GM18498 (cell line): ENCODE data around the gene MNX1.
A peak's percentile ranks its signal among the peaks of the same experiment; 100 is the strongest.

Experiments used
- ATAC-seq: cut with Tn5 transposase; IDR thresholded peaks from one replicate; pipeline ENCODE4 v1.9.1; 2021; ENCODE audit warnings: mild to moderate bottlenecking, moderate library complexity; ENCODE audit not compliant: unreplicated experiment

Gene MNX1

GRCh38 chr7:157010588-157011332 lies at the start of gene MNX1:
Gene MNX1, minus strand, starts transcription at chr7:157010663. Its CDS starts 313 bp downstream, at chr7:157010350.
- peak; percentile 83 for ATAC-seq

- ATAC-seq = no peak
Observed at GRCh38 chr7:157059534-157059933, 49.1 kb upstream of the MNX1 start.

GRCh38 chr7:157058701-157059100 lies 48.2 kb upstream of the MNX1 start:
- no peak for ATAC-seq

DNA sequence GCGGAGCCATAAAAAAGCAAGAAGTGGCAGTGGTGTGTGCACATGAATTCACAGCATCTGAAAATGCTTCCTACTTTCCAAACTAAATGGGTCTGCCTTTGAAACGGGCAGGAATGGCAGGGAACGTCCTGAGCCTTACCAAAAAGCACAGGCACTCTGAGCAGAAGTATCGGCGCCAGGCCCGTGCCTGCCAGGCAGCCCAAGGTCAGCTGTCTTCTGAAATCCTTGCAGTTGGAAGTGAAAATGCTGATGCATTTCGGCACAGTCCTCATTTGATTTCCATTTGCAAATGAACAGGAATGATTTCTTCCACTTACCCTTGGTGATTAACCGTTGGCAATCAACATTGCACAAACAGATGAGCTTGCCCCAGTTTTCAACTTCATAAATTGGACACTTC lies 47.6 kb upstream of the MNX1 start:
- ATAC-seq = no peak

DNA sequence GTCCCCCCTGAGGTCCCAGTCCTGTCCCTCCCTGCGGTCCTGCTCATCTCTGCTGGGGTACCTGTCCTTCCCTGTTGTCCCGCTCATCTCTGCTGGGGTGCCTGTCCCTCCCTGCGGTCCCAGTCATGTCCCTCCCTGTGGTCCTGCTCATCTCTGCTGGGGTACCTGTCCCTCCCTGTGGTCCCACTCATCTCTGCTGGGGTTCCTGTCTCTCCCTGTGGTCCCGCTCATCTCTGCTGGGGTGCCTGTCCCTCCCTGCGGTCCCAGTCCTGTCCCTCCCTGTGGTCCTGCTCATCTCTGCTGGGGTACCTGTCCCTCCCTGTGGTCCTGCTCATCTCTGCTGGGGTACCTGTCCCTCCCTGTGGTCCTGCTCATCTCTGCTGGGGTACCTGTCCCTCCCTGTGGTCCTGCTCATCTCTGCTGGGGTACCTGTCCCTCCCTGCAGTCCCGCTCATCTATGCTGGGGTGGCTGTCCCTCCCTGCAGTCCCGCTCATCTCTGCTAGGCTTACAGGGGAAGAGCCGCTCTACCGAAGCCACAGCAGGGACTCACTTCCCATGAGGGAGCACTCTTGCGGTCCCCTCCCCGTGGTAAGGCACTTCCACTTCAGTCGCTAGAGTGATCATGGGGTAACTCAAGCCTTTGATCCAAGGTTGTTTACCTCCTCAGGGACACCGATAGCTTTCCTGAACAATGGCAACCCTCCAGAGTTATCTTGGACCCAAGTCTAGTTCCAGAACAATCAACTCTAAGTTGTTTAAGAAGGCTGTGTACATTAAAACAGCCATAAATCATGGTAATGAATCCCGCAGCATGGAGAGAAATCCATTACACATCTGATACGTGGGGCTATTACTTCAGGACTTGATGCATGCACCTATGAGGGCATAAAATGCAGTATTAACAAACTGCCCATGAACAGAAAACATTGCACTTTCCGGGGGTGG lies 46.8 kb upstream of the MNX1 start:
- no peak for ATAC-seq

DNA sequence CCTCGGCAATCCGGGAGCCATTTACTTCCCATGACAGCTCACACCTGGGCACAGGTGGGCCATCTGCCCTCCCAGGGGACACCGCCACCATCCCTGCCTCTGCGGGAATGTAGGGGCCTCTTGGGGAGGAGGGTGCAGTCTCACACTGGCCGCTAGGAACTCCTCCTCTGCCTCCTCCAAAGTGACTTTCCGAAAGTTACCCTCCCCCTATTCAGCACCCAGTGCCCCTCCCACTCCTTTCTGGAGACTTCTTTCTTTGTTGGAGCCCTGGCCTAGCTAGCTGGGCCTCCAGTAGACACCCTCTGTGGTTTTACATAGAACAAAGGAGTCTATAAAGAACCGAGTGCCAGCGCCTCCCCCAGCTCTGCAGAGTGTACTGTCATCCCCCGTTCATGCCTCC lies 45.8 kb upstream of the MNX1 start:
- ATAC-seq = no peak

DNA sequence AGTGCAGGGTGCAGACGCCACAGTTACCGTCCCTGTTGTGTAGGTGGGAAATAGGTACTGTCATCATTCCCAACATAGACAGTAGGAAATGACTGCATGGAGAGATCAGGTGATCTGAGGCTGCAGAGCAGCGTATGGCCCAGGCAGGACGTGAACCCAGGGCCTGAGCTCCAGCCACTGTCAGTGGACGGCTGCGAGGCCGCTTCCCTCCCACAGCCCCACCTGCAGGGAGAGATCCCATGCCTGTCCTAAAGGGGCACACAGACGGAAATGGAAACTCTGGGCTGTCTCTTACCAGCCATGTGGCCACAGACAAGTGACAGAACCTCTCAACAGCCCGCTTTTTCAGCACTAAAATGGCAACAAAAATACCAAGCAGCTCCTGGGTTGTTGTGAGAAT lies 44.5 kb upstream of the MNX1 start:
- ATAC-seq = no peak

GRCh38 chr7:157053118-157053517 lies 42.7 kb upstream of the MNX1 start:
- no peak for ATAC-seq

DNA sequence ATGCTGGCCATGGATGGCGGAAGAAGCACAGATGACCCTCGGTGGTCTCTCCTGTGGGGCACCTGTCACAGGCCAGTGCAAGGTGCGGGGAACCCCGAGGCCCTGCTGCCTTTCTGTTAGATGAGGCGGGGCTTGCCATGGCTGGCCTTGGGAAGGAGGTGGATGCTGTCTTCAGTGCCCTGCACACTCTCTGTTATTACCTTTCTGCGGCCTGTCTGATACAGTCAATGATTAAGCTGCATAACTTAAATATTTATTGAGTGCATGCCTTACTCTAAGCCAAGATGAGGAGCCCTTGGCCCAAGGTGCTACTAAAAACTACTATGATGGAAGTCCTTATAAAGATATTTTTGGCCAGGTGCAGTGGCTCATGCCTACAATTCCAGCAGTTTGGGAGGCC lies 36.7 kb upstream of the MNX1 start:
- no peak for ATAC-seq

DNA sequence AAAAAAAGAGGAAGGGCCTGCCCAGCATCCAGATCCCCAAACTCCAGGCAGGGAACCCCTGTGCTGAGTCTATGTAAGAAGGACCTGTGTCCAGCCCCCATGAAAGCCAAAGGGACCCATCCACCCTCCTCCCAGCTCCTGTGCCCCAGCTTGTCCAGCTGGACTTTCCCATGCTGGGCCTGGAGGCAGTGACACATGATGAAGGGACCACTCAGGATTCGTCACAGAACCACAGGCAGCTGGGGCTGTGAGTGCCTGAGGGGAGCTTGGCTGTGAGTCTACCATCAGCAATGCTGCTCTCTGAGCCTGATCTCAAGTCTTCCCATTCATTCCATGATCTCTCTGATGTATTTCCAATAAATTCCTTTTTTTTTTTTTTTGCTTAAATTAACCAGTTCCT lies 36.2 kb upstream of the MNX1 start:
- ATAC-seq = no peak

DNA sequence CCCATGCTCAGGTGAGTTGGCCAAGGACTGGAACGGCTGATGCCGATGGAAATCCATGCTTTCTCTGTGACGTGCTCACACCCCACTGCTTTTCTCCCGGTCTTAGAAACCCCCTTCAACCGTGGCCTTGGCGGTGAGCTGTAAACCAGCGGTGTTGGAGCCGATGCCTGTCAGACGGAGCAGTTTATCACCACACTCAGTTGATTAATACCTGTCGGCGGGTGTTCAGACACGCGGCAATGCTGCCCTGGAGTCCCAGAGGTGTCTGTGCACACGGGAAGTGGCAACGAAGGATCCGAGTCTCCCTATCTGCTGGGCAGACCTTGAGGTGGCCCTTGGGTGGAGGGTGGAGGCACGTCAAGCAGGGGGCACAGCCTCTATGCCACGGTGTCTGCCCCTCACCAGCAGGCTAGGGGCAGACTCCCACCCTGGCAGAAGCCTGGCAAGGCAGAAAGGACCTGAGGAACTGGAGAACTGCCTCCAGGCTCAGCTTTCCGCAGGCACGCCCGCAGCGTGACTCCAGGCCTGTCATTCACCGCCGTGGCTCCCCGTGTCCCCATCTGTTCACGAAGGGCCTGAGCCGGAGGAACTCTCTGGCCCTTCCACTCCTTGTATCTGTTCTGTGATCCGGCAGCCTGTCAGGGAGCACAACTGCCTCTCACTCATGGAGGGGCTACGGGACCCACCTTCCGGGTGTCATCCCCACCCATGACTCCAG lies 34.6 kb upstream of the MNX1 start:
- no peak for ATAC-seq

- ATAC-seq = no peak
Observed at GRCh38 chr7:157044147-157044687, 33.8 kb upstream of the MNX1 start.

DNA sequence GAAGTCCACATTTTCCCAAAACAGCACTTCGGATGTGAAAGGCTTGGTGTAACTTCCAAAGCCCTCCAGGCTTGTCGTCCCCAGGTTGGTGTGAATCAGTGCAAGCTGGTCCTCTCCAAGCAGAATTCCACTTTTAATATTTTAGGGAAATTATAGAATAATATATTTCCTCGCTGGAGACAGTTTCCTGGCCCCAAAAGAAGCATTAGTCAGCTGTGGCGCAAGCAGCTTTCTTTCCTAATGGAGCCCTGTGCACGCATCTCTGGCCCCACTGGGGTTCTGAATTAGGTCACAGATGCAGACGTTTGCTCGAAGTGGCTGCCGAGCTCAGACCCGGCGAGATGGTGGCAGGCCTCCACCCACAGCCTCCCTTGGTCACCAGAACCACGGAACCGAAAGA lies 33.3 kb upstream of the MNX1 start:
- no peak for ATAC-seq

- ATAC-seq = no peak
Observed at GRCh38 chr7:157041514-157042277, 31.2 kb upstream of the MNX1 start.

DNA sequence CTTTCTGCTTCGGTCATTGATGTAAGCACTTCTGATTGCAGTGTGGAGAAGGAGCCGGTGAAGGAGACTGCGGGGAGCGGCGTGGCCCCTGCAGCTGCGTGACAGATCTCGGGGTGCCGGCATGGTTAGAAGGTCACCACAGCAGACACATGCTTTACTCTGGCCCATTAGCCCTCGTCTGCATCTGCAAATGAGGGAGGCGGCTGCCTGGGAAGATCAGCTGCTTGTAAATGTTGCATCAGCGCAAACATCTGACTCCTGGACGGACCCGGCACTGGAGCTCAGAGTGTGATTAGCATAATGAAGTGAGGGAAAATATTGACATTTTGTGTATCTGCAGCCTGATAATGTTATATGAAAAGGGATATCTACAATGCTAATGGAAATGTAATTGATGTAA lies 30.5 kb upstream of the MNX1 start:
- ATAC-seq = no peak

- ATAC-seq = no peak
Observed at GRCh38 chr7:157037635-157038034, 27.2 kb upstream of the MNX1 start.

DNA sequence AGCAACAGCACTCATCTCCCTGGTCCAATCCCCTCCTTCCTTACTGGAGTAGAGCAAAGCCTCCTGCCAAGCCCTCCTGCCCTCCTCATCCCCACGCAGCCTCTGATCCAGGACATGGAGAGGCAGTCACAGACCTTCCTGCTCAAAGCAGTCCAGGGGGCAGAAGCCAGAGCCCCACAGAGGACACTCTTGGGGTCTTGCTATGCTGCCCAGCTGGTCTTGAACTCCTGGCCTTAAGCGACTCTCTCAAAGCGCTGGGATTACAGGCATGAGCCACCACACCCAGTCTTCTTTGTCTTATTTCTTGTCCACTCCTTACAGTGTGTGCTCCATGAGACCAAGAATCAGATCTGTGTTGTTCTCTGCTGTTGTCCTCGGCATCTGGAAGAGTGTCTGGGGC lies 26.6 kb upstream of the MNX1 start:
- no peak for ATAC-seq

GRCh38 chr7:157035979-157036378 lies 25.5 kb upstream of the MNX1 start:
- ATAC-seq = no peak

DNA sequence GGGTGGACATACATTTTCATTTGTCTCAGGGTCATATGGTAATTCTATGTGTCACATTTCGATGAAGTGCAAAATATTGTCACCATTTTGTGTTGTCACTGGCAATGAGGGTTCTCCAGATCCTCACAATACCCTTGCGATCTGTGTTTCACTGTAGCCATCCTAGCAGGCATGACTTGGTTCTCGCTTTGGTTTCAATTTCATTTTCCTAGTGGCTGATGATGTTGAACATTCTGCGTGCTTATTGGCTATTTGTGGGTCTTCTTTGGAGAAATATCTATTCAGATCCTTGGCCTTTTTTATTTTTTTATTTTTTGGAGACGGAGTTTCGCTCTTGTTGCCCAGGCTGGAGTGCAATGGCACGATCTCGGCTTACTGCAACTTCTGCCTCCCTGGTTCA lies 24.8 kb upstream of the MNX1 start:
- no peak for ATAC-seq
